HCT116 (cell line): ENCODE data around the gene PMAIP1. TPM values are rescaled to one million over a fixed set of nuclear protein-coding genes. Genes with fewer than 3 reads are reported as not detected.

Source experiments
- ATAC-seq: fragments of 200-7000 bp; cut with Tn5 transposase; 2 replicates; pipeline ENCODE4 v1.9.1; 2020; ENCODE audit warnings: mild to moderate bottlenecking, moderate library complexity
- BruUV-seq: library from RNA; stranded (reverse); fragments of 400-500 nt; replicated peaks from 2 replicates; lab custom pipeline; 2021; lab: Mats Ljungman, UMichigan
- CTCF ChIA-PET: fragments of 300-600 bp; sonication (Branson Sonifier 250); formaldehyde crosslinking; loops from one replicate; lab custom pipeline; 2021; ENCODE audit warnings: antibody characterized with exemption; lab: Charles Lee
- POLR2A ChIA-PET: fragments of 300-600, 350-600 bp; sonication (Branson Sonifier 250); formaldehyde crosslinking; loops from one replicate; lab custom pipeline; 2021; ENCODE audit warnings: antibody characterized with exemption; lab: Charles Lee
- RAD21 ChIA-PET, 2 experiments: fragments of 300-600 bp; sonication (Branson Sonifier 250); formaldehyde crosslinking; loops; one replicate each; lab custom pipeline; 2023; ENCODE audit warnings: low total read pairs in 2 of 2; ENCODE audit not compliant: uncharacterized antibody in 2 of 2, unreplicated experiment in 2 of 2, low non-redundant PET in 1 of 2; lab: Charles Lee
- DNase-seq: peaks from one replicate; pipeline ENCODE4 v3.0.0-alpha.2; 2010; ENCODE audit warnings: low read depth, low spot score
- H2AFZ ChIP-seq: fragments of 200-600 bp; shearing (Covaris generic), sonication (generic); 2 replicates; pipeline ENCODE4 v1.6.1; 2017; ENCODE audit warnings: low read depth, mixed run types, mixed read lengths, antibody characterized with exemption, low read length; ENCODE audit not compliant: poor library complexity, severe bottlenecking
- H3K27ac ChIP-seq: 2 replicates; pipeline ENCODE4 v1.5.1; 2012; ENCODE audit warnings: low read depth, low read length
- H3K27me3 ChIP-seq: fragments of 200-600 bp; sonication (generic); 2 replicates; pipeline ENCODE4 v1.6.1; 2016; ENCODE audit warnings: mixed run types, low read length, mixed read lengths; ENCODE audit not compliant: insufficient read depth
- H3K36me3 ChIP-seq, 2 experiments: fragments of 200-500 bp in 1 of 2; fragments of 200-600 bp in 1 of 2; sonication (Bioruptor generic) in 1 of 2; sonication (generic) in 1 of 2; 2 replicates each; pipeline versions ENCODE4 v1.5.1 to v1.6.1; 2014 to 2016; ENCODE audit warnings: low read length in 2 of 2, inconsistent platforms in 1 of 2, mixed read lengths in 1 of 2, mixed run types in 1 of 2; ENCODE audit not compliant: insufficient read depth in 2 of 2, control insufficient read depth in 1 of 2
- H3K4me1 ChIP-seq, 2 experiments: fragments of 200-600 bp in 1 of 2; sonication (generic) in 1 of 2; 2 replicates each; pipeline versions ENCODE4 v1.5.1 to v1.6.1; 2012 to 2017; ENCODE audit warnings: low read length in 2 of 2, inconsistent platforms in 1 of 2, mild to moderate bottlenecking in 1 of 2, mixed read lengths in 1 of 2, mixed run types in 1 of 2, moderate library complexity in 1 of 2; ENCODE audit not compliant: insufficient read depth in 2 of 2, control insufficient read depth in 1 of 2
- H3K4me2 ChIP-seq: fragments of 200-600 bp; sonication (generic); 2 replicates; pipeline ENCODE4 v1.6.1; 2017; ENCODE audit warnings: mixed run types, low read length, mixed read lengths
- H3K4me3 ChIP-seq, 2 experiments: fragments of 200-600 bp in 1 of 2; sonication (generic) in 1 of 2; replicated peaks in 1 of 2; 2 replicates each; pipeline ENCODE4 v1.5.1; 2011 to 2016; ENCODE audit warnings: low read length in 2 of 2, control low read depth in 1 of 2, low read depth in 1 of 2, mild to moderate bottlenecking in 1 of 2, mixed read lengths in 1 of 2, mixed run types in 1 of 2
- H3K79me2 ChIP-seq: fragments of 200-600 bp; sonication (generic); 2 replicates; pipeline ENCODE4 v1.6.1; 2017; ENCODE audit warnings: mild to moderate bottlenecking, mixed run types, low read length, moderate library complexity, mixed read lengths; ENCODE audit not compliant: insufficient read depth
- H3K9ac ChIP-seq: fragments of 200-600 bp; sonication (generic); 2 replicates; pipeline ENCODE4 v1.6.1; 2016; ENCODE audit warnings: low read length, mixed read lengths
- H3K9me2 ChIP-seq: fragments of 200-600 bp; sonication (generic), shearing (Covaris generic); 2 replicates; pipeline ENCODE4 v1.6.1; 2017; ENCODE audit warnings: mixed run types, mild to moderate bottlenecking, moderate library complexity; ENCODE audit not compliant: insufficient read depth
- H3K9me3 ChIP-seq, 2 experiments: fragments of 200-500 bp in 1 of 2; fragments of 200-600 bp in 1 of 2; sonication (Bioruptor generic) in 1 of 2; sonication (generic) in 1 of 2; 2 replicates each; pipeline ENCODE4 v1.6.1; 2014 to 2017; ENCODE audit warnings: low read length in 2 of 2, mixed read lengths in 2 of 2, inconsistent platforms in 1 of 2, low read depth in 1 of 2, mild to moderate bottlenecking in 1 of 2, mixed run types in 1 of 2, moderate library complexity in 1 of 2; ENCODE audit not compliant: control insufficient read depth in 1 of 2, insufficient read depth in 1 of 2
- H4K20me1 ChIP-seq: fragments of 200-600 bp; sonication (generic), shearing (Covaris generic); 2 replicates; pipeline ENCODE4 v1.6.1; 2017; ENCODE audit warnings: mixed run types, mild to moderate bottlenecking, moderate library complexity; ENCODE audit not compliant: insufficient read depth
- CBX3 ChIP-seq: IDR thresholded peaks from 2 replicates; pipeline ENCODE4 v1.6.1; 2012; ENCODE audit warnings: low read depth
- POLR2A ChIP-seq: IDR thresholded peaks from 2 replicates; pipeline ENCODE4 v1.7.0; 2011; ENCODE audit warnings: borderline replicate concordance; ENCODE audit not compliant: insufficient read depth, insufficient read length; ENCODE audit errors: extremely low read depth
- POLR2AphosphoS5 ChIP-seq: IDR thresholded peaks from 2 replicates; pipeline ENCODE4 v1.6.1; 2011; ENCODE audit warnings: mild to moderate bottlenecking, low read depth, low read length, moderate library complexity
- SIN3A ChIP-seq: IDR thresholded peaks from 2 replicates; pipeline ENCODE4 v1.6.1; 2012; ENCODE audit warnings: low read depth
- ZFX ChIP-seq: fragments of 450-650 bp; IDR thresholded peaks from 2 replicates; pipeline ENCODE4 v1.6.1; 2017
- intact Hi-C: fragments of 100-400 bp; cut with micrococcal nuclease; formaldehyde crosslinking; loops from 2 replicates; pipeline ENCODE4 v1.10.0; 2022
- total RNA-seq: library from RNA; stranded (reverse); gene quantifications from one replicate; pipeline ENCODE4 v1.2.1, GENCODE V29; 2021; ENCODE audit not compliant: unreplicated experiment

PMAIP1 gene
- total RNA-seq, 1 experiment from 2014 or later, result 66.7 TPM

- Histone ChIP-seq H3K27ac (peak overlapping the region; percentile 87), H3K79me2 (peaks cover 46% of the 10 kb centered on the region), H3K27me3 (no peaks in the 10 kb centered on the region), H3K9me2 (no peaks in the 10 kb centered on the region), H3K9me3 (no peaks in the 10 kb centered on the region), H3K36me3 (peaks cover 7 to 16% of the 10 kb centered on the region in 2 experiments; a peak in 3 of 4 replicates), H2AFZ (no peak overlapping the region), H3K9ac (peak overlapping the region; percentile 92), H3K4me2 (peak overlapping the region; percentile 86), H3K4me3 (peak overlapping the region; percentile 80 to 82), H4K20me1 (peaks cover 13% of the 10 kb centered on the region; the same call in 1 of the 2 replicates), H3K4me1 (peaks cover 26 to 41% of the 10 kb centered on the region in 2 experiments)
- ChIA-PET POLR2A (interaction anchor here (0.7 to 3.3 kb wide), 23 partner anchors 8 to 90 kb away, joined by 3 to 36 read pairs (median 7); no protein-coding TSS in a partner anchor), CTCF (interaction anchor here (1.4 kb wide), 2 partner anchors 58 to 61 kb away, joined by 4 to 5 read pairs; no protein-coding TSS in a partner anchor), RAD21 (no interaction called here)
- DNase-seq (no peak), ATAC-seq (no peak)
- no peak for TF ChIP-seq SIN3A
- BruUV-seq, result TSS peak; percentile 86
- intact Hi-C loops, result loop anchor here (1.0 kb wide), 1 partner anchor 55 kb away; no protein-coding TSS in a partner anchor
These were observed 1.0 kb upstream of the PMAIP1 start for GRCh38 chr18:59898609-59899297.

- intact Hi-C loops, result no loop called here
- no peak overlapping the region for H2AFZ ChIP-seq
- H3K9me2 ChIP-seq, result no peaks in the 10 kb centered on the region
- POLR2A ChIA-PET, result interaction anchor here (0.7 to 3.3 kb wide), 32 partner anchors 8 to 649 kb away, joined by 3 to 36 read pairs (median 5); no protein-coding TSS in a partner anchor
- H3K9me3 ChIP-seq, result no peaks in the 10 kb centered on the region
- H3K27ac ChIP-seq, result peak overlapping the region; percentile 87
- peak overlapping the region; percentile 80 to 82 for H3K4me3 ChIP-seq
- RAD21 ChIA-PET, result no interaction called here
- no TSS peak for BruUV-seq
- H3K36me3 ChIP-seq, result peaks cover 11 to 20% of the 10 kb centered on the region in 2 experiments; a peak in 3 of 4 replicates
- CTCF ChIA-PET, result interaction anchor here (1.0 kb wide), 1 partner anchor 63 kb away, joined by 3 read pairs; no protein-coding TSS in a partner anchor
- H3K9ac ChIP-seq, result peak overlapping the region; percentile 92
- no peak for TF ChIP-seq CBX3
- TF ChIP-seq POLR2A, result no peak
- TF ChIP-seq POLR2AphosphoS5, result peak; percentile 48
- TF ChIP-seq ZFX, result no peak
- TF ChIP-seq, all 23 proteins: peak for 1
- DNase-seq, result no peak
- peaks cover 13% of the 10 kb centered on the region; the same call in 1 of the 2 replicates for H4K20me1 ChIP-seq
- ATAC-seq, result peak; percentile 28
- peaks cover 50% of the 10 kb centered on the region for H3K79me2 ChIP-seq
- H3K27me3 ChIP-seq, result no peaks in the 10 kb centered on the region
- H3K4me2 ChIP-seq, result peak overlapping the region; percentile 86
- peaks cover 36 to 58% of the 10 kb centered on the region in 2 experiments for H3K4me1 ChIP-seq
These were observed 679 bp downstream of the PMAIP1 start for GRCh38 chr18:59900222-59901128.
